ENCODE data around the gene FAM234A. TPM values are rescaled to one million over a fixed set of nuclear protein-coding genes. Genes with fewer than 3 reads are reported as not detected.

Gene FAM234A
- total RNA-seq, 2 donors from 2014 or later, result 123 to 130 TPM

- Mint-ChIP-seq H3K9me3 (no peaks in the 10 kb centered on the region), H3K4me1 (peaks cover 2% of the 10 kb centered on the region), H3K27me3 (ENCODE audit: insufficient read depth) (no peaks in the 10 kb centered on the region), H3K36me3 (ENCODE audit: low read depth) (peaks cover 40% of the 10 kb centered on the region), H3K27ac (no peak overlapping the region), H3K4me3 (no peak overlapping the region)
- H3K4me1 ChIP-seq (ENCODE audit: control insufficient read depth, insufficient read depth, low read length), result no peaks in the 10 kb centered on the region
- WGBS, 2 experiments (ENCODE audit: insufficient coverage in 1 of 2, insufficient read length in 1 of 2), result 96% methylated on average over 15 of the region's 15 CpGs
- no peaks in the 10 kb centered on the region for H3K9me3 ChIP-seq (ENCODE audit: control insufficient read depth, low read length)
- no peak for DNase-seq
- TF ChIP-seq, protein P1, sequence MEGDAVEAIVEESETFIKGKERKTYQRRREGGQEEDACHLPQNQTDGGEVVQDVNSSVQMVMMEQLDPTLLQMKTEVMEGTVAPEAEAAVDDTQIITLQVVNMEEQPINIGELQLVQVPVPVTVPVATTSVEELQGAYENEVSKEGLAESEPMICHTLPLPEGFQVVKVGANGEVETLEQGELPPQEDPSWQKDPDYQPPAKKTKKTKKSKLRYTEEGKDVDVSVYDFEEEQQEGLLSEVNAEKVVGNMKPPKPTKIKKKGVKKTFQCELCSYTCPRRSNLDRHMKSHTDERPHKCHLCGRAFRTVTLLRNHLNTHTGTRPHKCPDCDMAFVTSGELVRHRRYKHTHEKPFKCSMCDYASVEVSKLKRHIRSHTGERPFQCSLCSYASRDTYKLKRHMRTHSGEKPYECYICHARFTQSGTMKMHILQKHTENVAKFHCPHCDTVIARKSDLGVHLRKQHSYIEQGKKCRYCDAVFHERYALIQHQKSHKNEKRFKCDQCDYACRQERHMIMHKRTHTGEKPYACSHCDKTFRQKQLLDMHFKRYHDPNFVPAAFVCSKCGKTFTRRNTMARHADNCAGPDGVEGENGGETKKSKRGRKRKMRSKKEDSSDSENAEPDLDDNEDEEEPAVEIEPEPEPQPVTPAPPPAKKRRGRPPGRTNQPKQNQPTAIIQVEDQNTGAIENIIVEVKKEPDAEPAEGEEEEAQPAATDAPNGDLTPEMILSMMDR (conservative IDR thresholded peaks at IDR 0.05), result no peak
- no peak overlapping the region for H3K4me3 ChIP-seq (ENCODE audit: low read length)
- no peaks in the 10 kb centered on the region for H3K27me3 ChIP-seq (ENCODE audit: control insufficient read depth, insufficient read depth, low read length, poor library complexity, severe bottlenecking)
- H3K27ac ChIP-seq (ENCODE audit: low read depth, low read length), result no peak overlapping the region
- no peak overlapping the region for H3K9ac ChIP-seq (ENCODE audit: extremely low read depth, low read length, poor library complexity, severe bottlenecking)
- H3K36me3 ChIP-seq (ENCODE audit: control insufficient read depth, insufficient read depth, low read length), result peaks cover 40% of the 10 kb centered on the region
Measured at GRCh38 chr16:311725-312124, 77.1 kb downstream of the FAM234A start.

DNA sequence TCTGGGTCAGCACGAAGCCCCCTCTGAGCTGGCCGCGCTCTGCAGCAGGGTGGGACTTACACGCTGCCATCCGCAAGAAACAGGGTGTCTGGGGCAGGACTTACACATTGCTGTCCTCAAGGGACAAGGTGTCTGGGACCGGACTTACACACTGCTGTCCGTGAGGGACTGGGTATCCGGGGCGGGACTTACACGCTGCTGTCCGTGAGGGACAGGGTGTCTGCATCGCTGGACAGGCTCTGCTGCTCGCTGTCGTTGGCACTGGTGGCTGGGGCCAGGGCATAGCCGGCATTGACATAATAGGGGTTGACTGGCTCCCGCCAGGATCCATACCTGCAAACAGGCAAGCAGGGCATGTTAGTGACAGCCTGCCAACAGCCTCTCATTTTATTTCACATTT lies 79.7 kb downstream of the FAM234A start:
- no peaks in the 10 kb centered on the region for H3K27me3 ChIP-seq (ENCODE audit: control insufficient read depth, insufficient read depth, low read length, poor library complexity, severe bottlenecking)
- H3K9me3 Mint-ChIP-seq, result no peaks in the 10 kb centered on the region
- peak overlapping the region; percentile 63 for H3K27ac ChIP-seq (ENCODE audit: low read depth, low read length)
- H3K27ac Mint-ChIP-seq, result no peak overlapping the region
- H3K4me1 ChIP-seq (ENCODE audit: control insufficient read depth, insufficient read depth, low read length), result no peaks in the 10 kb centered on the region
- peaks cover 45% of the 10 kb centered on the region for H3K36me3 Mint-ChIP-seq (ENCODE audit: low read depth)
- H3K4me3 Mint-ChIP-seq, result no peak overlapping the region
- H3K4me3 ChIP-seq (ENCODE audit: low read length), result no peak overlapping the region
- TF ChIP-seq, protein P1 (conservative IDR thresholded peaks at IDR 0.05), result no peak
- no peaks in the 10 kb centered on the region for H3K9me3 ChIP-seq (ENCODE audit: control insufficient read depth, low read length)
- H3K27me3 Mint-ChIP-seq (ENCODE audit: insufficient read depth), result no peaks in the 10 kb centered on the region
- WGBS, 2 experiments (ENCODE audit: insufficient coverage in 1 of 2, insufficient read length in 1 of 2), result 93 to 98% methylated on average over 14 to 16 of the region's 16 CpGs
- no peak overlapping the region for H3K9ac ChIP-seq (ENCODE audit: extremely low read depth, low read length, poor library complexity, severe bottlenecking)
- DNase-seq, result no peak
- H3K4me1 Mint-ChIP-seq, result peaks cover 11% of the 10 kb centered on the region
- H3K36me3 ChIP-seq (ENCODE audit: control insufficient read depth, insufficient read depth, low read length), result peaks cover 53% of the 10 kb centered on the region

GRCh38 chr16:314795-315299 lies 80.2 kb downstream of the FAM234A start:
- peak overlapping the region; percentile 10 for H3K27ac Mint-ChIP-seq
- WGBS, 2 experiments (ENCODE audit: insufficient coverage in 1 of 2, insufficient read length in 1 of 2), result 94 to 96% methylated on average over 12 to 14 of the region's 14 CpGs

More at GRCh38 chr16:314795-315299, 80.2 kb downstream of the FAM234A start:
- Mint-ChIP-seq H3K27me3 (ENCODE audit: insufficient read depth) (no peaks in the 10 kb centered on the region), H3K36me3 (ENCODE audit: low read depth) (peaks cover 48% of the 10 kb centered on the region), H3K4me1 (peaks cover 11% of the 10 kb centered on the region), H3K4me3 (no peak overlapping the region), H3K9me3 (no peaks in the 10 kb centered on the region)
- Histone ChIP-seq H3K36me3 (ENCODE audit: control insufficient read depth, insufficient read depth, low read length) (peaks cover 53% of the 10 kb centered on the region), H3K9me3 (ENCODE audit: control insufficient read depth, low read length) (no peaks in the 10 kb centered on the region), H3K27ac (ENCODE audit: low read depth, low read length) (peak overlapping the region; percentile 63), H3K4me3 (ENCODE audit: low read length) (no peak overlapping the region), H3K4me1 (ENCODE audit: control insufficient read depth, insufficient read depth, low read length) (no peaks in the 10 kb centered on the region), H3K9ac (ENCODE audit: extremely low read depth, low read length, poor library complexity, severe bottlenecking) (no peak overlapping the region), H3K27me3 (ENCODE audit: control insufficient read depth, insufficient read depth, low read length, poor library complexity, severe bottlenecking) (no peaks in the 10 kb centered on the region)
- no peak for DNase-seq
- TF ChIP-seq, protein P1 (conservative IDR thresholded peaks at IDR 0.05), result no peak

Other genes starting within 250 kb of the FAM234A start
- gene POLR3K, start 181.2 kb upstream of the FAM234A start, total RNA-seq, result 10 to 100 TPM; 31.1 to 35.8 TPM
- 10 to 100 TPM; 54.2 to 66.4 TPM for gene SNRNP25, start 181.0 kb upstream of the FAM234A start, total RNA-seq
- 10 to 100 TPM; 70.7 to 76.4 TPM for gene RHBDF1, start 162.2 kb upstream of the FAM234A start, total RNA-seq
- 10 to 100 TPM; 59.9 to 62.2 TPM for gene MPG, start 156.6 kb upstream of the FAM234A start, total RNA-seq
- 10 to 100 TPM; 34.8 to 37.0 TPM for gene NPRL3, start 96.1 kb upstream of the FAM234A start, total RNA-seq
- gene HBZ, start 82.2 kb upstream of the FAM234A start, total RNA-seq, result not detected
- gene HBM, start 68.8 kb upstream of the FAM234A start, total RNA-seq, result not detected
- 1 to 10 TPM in 1 of 2 donors, not detected in 1; 1.2 TPM for gene HBA2, start 61.9 kb upstream of the FAM234A start, total RNA-seq
- gene HBA1, start 58.1 kb upstream of the FAM234A start, total RNA-seq, result 1 to 10 TPM in 1 of 2 donors, not detected in 1; 1.1 TPM
- 1 to 10 TPM; 1.2 to 1.3 TPM for gene HBQ1, start 54.4 kb upstream of the FAM234A start, total RNA-seq
- gene LUC7L, start 5.4 kb upstream of the FAM234A start, total RNA-seq, result 100 to 1,000 TPM; 130 to 151 TPM
- gene RGS11, start 41.1 kb downstream of the FAM234A start, total RNA-seq, result 1 to 10 TPM; 2.0 to 7.8 TPM
- gene ARHGDIG, start 45.8 kb downstream of the FAM234A start, total RNA-seq, result 10 to 100 TPM in 1 of 2 donors, 1 to 10 TPM in 1; 6.8 to 19.2 TPM
- gene PDIA2, start 48.3 kb downstream of the FAM234A start, total RNA-seq, result 1 to 10 TPM; 2.9 to 9.9 TPM
- 10 to 100 TPM; 36.5 to 37.3 TPM for gene AXIN1, start 117.9 kb downstream of the FAM234A start, total RNA-seq
- gene MRPL28, start 135.7 kb downstream of the FAM234A start, total RNA-seq, result 100 to 1,000 TPM; 137 to 138 TPM
- 100 to 1,000 TPM; 104 to 115 TPM for gene PGAP6, start 147.2 kb downstream of the FAM234A start, total RNA-seq
- 100 to 1,000 TPM; 274 to 350 TPM for gene NME4, start 162.4 kb downstream of the FAM234A start, total RNA-seq
- 10 to 100 TPM; 31.8 to 43.5 TPM for gene DECR2, start 167.1 kb downstream of the FAM234A start, total RNA-seq
- gene RAB11FIP3, start 190.8 kb downstream of the FAM234A start, total RNA-seq, result 10 to 100 TPM; 62.7 to 68.9 TPM